Measurements from ENCODE around the gene GALNT11. TPM values are rescaled to one million over a fixed set of nuclear protein-coding genes. Genes with fewer than 3 reads are reported as not detected.

GALNT11 gene
- total and polyA plus RNA-seq, 4 donors = 22.7 to 64.2 (median 35.4) TPM

GRCh38 chr7:152086513-152086912 lies 61.0 kb downstream of the GALNT11 start:
- H3K4me3 ChIP-seq = no peak overlapping the region
- no peaks in the 10 kb centered on the region for H3K27me3 ChIP-seq (ENCODE audit: control insufficient read depth in 3 of 3, insufficient read depth in 3 of 3, low read length in 2 of 3)
- WGBS, 2 donors = 42 to 70% methylated on average over 1 of the region's 1 CpG
- peaks cover 0 to 5% (median 0%) of the 10 kb centered on the region in 4 donors for H3K36me3 ChIP-seq (ENCODE audit: control insufficient read depth in 4 of 4, insufficient read depth in 4 of 4, low read length in 4 of 4)
- no peak overlapping the region for H3K27ac ChIP-seq (ENCODE audit: low read depth in 1 of 2, low read length in 1 of 2)
- DNase-seq = no peak
- TF ChIP-seq, protein P1, sequence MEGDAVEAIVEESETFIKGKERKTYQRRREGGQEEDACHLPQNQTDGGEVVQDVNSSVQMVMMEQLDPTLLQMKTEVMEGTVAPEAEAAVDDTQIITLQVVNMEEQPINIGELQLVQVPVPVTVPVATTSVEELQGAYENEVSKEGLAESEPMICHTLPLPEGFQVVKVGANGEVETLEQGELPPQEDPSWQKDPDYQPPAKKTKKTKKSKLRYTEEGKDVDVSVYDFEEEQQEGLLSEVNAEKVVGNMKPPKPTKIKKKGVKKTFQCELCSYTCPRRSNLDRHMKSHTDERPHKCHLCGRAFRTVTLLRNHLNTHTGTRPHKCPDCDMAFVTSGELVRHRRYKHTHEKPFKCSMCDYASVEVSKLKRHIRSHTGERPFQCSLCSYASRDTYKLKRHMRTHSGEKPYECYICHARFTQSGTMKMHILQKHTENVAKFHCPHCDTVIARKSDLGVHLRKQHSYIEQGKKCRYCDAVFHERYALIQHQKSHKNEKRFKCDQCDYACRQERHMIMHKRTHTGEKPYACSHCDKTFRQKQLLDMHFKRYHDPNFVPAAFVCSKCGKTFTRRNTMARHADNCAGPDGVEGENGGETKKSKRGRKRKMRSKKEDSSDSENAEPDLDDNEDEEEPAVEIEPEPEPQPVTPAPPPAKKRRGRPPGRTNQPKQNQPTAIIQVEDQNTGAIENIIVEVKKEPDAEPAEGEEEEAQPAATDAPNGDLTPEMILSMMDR (IDR thresholded peaks at IDR 0.05; ENCODE audit: control extremely low read depth, extremely low read depth) = no peak
- ATAC-seq (ENCODE audit: insufficient read depth, low FRiP score) = no peak
- peaks cover 0 to 1% (median 0%) of the 10 kb centered on the region in 5 donors for H3K4me1 ChIP-seq (ENCODE audit: control insufficient read depth in 5 of 5, insufficient read depth in 5 of 5, low read length in 5 of 5)
- peaks cover 0 to 6% (median 1%) of the 10 kb centered on the region in 4 donors for H3K9me3 ChIP-seq (ENCODE audit: control insufficient read depth in 4 of 4, insufficient read depth in 3 of 4, low read length in 3 of 4)
- no peak overlapping the region for H3K9ac ChIP-seq (ENCODE audit: insufficient read depth in 1 of 2, low read length in 2 of 2)

DNA sequence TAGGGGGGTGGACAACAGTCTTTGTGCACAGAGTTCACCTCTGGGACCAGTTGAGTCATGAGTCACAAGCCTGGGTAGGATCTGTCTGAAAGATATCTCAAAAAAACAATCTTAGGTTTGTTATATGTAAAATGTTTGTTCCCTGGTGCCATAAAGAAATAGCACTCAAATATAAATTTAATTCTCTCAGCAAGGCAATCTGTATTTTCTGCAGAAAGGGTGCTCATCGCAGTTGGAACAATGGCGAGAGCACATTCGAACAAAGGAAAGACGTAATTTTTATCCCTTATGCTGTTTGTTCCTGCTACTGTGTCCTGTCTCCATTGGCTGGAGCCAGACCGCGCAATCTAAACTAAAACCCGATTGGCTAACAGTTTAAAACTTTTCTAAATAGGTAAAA lies 63.7 kb downstream of the GALNT11 start:
- DNase-seq (no peak), ATAC-seq (ENCODE audit: insufficient read depth, low FRiP score) (no peak)
- no peak overlapping the region for H3K9ac ChIP-seq (ENCODE audit: insufficient read depth in 1 of 2, low read length in 2 of 2)
- H3K27me3 ChIP-seq (ENCODE audit: control insufficient read depth in 3 of 3, insufficient read depth in 3 of 3, low read length in 2 of 3) = no peaks in the 10 kb centered on the region
- no peak overlapping the region for H3K27ac ChIP-seq (ENCODE audit: low read depth in 1 of 2, low read length in 1 of 2)
- H3K4me1 ChIP-seq (ENCODE audit: control insufficient read depth in 5 of 5, insufficient read depth in 5 of 5, low read length in 5 of 5) = peaks cover 0 to 1% (median 0%) of the 10 kb centered on the region in 5 donors
- 98 to 99% methylated on average over 7 of the region's 7 CpGs for WGBS, 2 donors
- H3K4me3 ChIP-seq = no peak overlapping the region
- peaks cover 0 to 5% (median 0%) of the 10 kb centered on the region in 4 donors for H3K36me3 ChIP-seq (ENCODE audit: control insufficient read depth in 4 of 4, insufficient read depth in 4 of 4, low read length in 4 of 4)
- TF ChIP-seq, protein P1 (IDR thresholded peaks at IDR 0.05; ENCODE audit: control extremely low read depth, extremely low read depth) = no peak
- H3K9me3 ChIP-seq (ENCODE audit: control insufficient read depth in 4 of 4, insufficient read depth in 3 of 4, low read length in 3 of 4) = peaks cover 0 to 6% (median 1%) of the 10 kb centered on the region in 4 donors

DNA sequence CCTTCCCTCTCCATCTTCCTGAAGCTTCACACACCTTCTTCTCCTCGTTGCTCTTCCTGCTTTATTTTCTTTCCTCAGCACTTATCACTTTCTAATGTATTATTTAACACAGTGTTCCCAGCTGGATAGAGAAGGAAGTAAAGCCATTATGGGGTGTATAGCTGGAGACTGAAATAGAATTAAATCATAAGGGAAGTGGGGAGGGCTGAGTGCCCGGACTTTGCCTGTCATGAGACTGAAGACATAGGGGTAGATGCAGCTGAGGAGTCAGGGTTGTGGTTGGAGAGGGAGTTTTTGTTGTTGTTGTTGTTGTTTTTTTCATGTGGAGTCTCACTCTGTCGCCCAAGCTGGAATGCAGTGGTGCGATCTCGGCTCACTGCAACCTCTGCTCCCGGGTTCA lies 65.3 kb downstream of the GALNT11 start:
- Histone ChIP-seq H3K36me3 (ENCODE audit: control insufficient read depth in 4 of 4, insufficient read depth in 4 of 4, low read length in 4 of 4) (peaks cover 0 to 3% (median 0%) of the 10 kb centered on the region in 4 donors), H3K27ac (ENCODE audit: low read depth in 1 of 2, low read length in 1 of 2) (no peak overlapping the region), H3K4me1 (ENCODE audit: control insufficient read depth in 5 of 5, insufficient read depth in 5 of 5, low read length in 5 of 5) (peaks cover 0 to 1% (median 0%) of the 10 kb centered on the region in 5 donors), H3K9me3 (ENCODE audit: control insufficient read depth in 4 of 4, insufficient read depth in 3 of 4, low read length in 3 of 4) (peaks cover 0 to 6% (median 1%) of the 10 kb centered on the region in 4 donors), H3K9ac (ENCODE audit: insufficient read depth in 1 of 2, low read length in 2 of 2) (no peak overlapping the region), H3K4me3 (no peak overlapping the region), H3K27me3 (ENCODE audit: control insufficient read depth in 3 of 3, insufficient read depth in 3 of 3, low read length in 2 of 3) (no peaks in the 10 kb centered on the region)
- ATAC-seq (ENCODE audit: insufficient read depth, low FRiP score) (no peak), DNase-seq (no peak)
- 91 to 92% methylated on average over 6 of the region's 6 CpGs for WGBS, 2 donors
- TF ChIP-seq, protein P1 (IDR thresholded peaks at IDR 0.05; ENCODE audit: control extremely low read depth, extremely low read depth) = no peak

GRCh38 chr7:152093717-152094116 lies 68.2 kb downstream of the GALNT11 start:
- Histone ChIP-seq H3K4me1 (ENCODE audit: control insufficient read depth in 5 of 5, insufficient read depth in 5 of 5, low read length in 5 of 5) (peaks cover 0 to 1% (median 0%) of the 10 kb centered on the region in 5 donors), H3K9ac (ENCODE audit: insufficient read depth in 1 of 2, low read length in 2 of 2) (no peak overlapping the region), H3K9me3 (ENCODE audit: control insufficient read depth in 4 of 4, insufficient read depth in 3 of 4, low read length in 3 of 4) (peaks cover 0 to 3% (median 1%) of the 10 kb centered on the region in 4 donors), H3K27me3 (ENCODE audit: control insufficient read depth in 3 of 3, insufficient read depth in 3 of 3, low read length in 2 of 3) (no peaks in the 10 kb centered on the region), H3K27ac (ENCODE audit: low read depth in 1 of 2, low read length in 1 of 2) (no peak overlapping the region), H3K4me3 (no peak overlapping the region), H3K36me3 (ENCODE audit: control insufficient read depth in 4 of 4, insufficient read depth in 4 of 4, low read length in 4 of 4) (peaks cover 0 to 3% (median under 1%) of the 10 kb centered on the region in 4 donors)
- 84 to 95% methylated on average over 4 of the region's 4 CpGs for WGBS, 2 donors
- ATAC-seq (ENCODE audit: insufficient read depth, low FRiP score) (no peak), DNase-seq (no peak)
- TF ChIP-seq, protein P1 (IDR thresholded peaks at IDR 0.05; ENCODE audit: control extremely low read depth, extremely low read depth) = no peak

All from lung (tissue), 12 donors.